Central memory CD8-positive, alpha-beta T cell (primary cell): Measurements from ENCODE around the gene SEL1L.
"Not testable (repeated sequence)": the region's sequence is repeated elsewhere in the genome, so short reads cannot be mapped to it uniquely, and the experiment has no call there.

Source experiments
- ATAC-seq: fragments of 150-1000 bp; cut with Tn5 transposase; replicated peaks from 2 replicates; pipeline ENCODE4 v1.10.0; 2022; ENCODE audit warnings: mild to moderate bottlenecking, moderate FRiP score, moderate number of reproducible peaks; ENCODE audit not compliant: poor library complexity, severe bottlenecking; ENCODE audit errors: extremely low read depth
- DNase-seq, 2 donors: peaks; one replicate each; pipeline ENCODE4 v3.0.0; 2021; ENCODE audit warnings: low spot score in 2 of 2
- H3K27ac Mint-ChIP-seq: one replicate; pipeline ENCODE4 v1.8.0; 2022; ENCODE audit warnings: low read depth, mild to moderate bottlenecking, moderate library complexity, mixed read lengths
- H3K27me3 Mint-ChIP-seq: one replicate; pipeline ENCODE4 v1.8.0; 2022; ENCODE audit warnings: mixed read lengths
- H3K36me3 Mint-ChIP-seq: one replicate; pipeline ENCODE4 v1.8.0; 2022; ENCODE audit warnings: mild to moderate bottlenecking, moderate library complexity, mixed read lengths; ENCODE audit not compliant: insufficient read depth
- H3K4me1 Mint-ChIP-seq: one replicate; pipeline ENCODE4 v1.8.0; 2022; ENCODE audit warnings: mixed read lengths
- H3K4me3 Mint-ChIP-seq: one replicate; pipeline ENCODE4 v1.8.0; 2022; ENCODE audit warnings: mild to moderate bottlenecking, moderate library complexity, mixed read lengths
- H3K9me3 Mint-ChIP-seq: one replicate; pipeline ENCODE4 v1.8.0; 2022; ENCODE audit warnings: mixed read lengths

SEL1L gene

GRCh38 chr14:81519200-81520011, 14.2 kb downstream of the SEL1L start:
- Mint-ChIP-seq H3K27me3 (no peaks in the 10 kb centered on the region), H3K9me3 (no peaks in the 10 kb centered on the region), H3K36me3 (peaks cover 42% of the 10 kb centered on the region), H3K4me1 (peaks cover 29% of the 10 kb centered on the region), H3K27ac (peak overlapping the region; percentile 80), H3K4me3 (peak overlapping the region; percentile 5)
- ATAC-seq, result peak; percentile 52
- DNase-seq, result no peak

- ATAC-seq (no peak), DNase-seq (no peak)
- H3K27me3 Mint-ChIP-seq, result no peaks in the 10 kb centered on the region
- peaks cover 26% of the 10 kb centered on the region for H3K4me1 Mint-ChIP-seq
- no peak overlapping the region for H3K27ac Mint-ChIP-seq
- peaks cover 31% of the 10 kb centered on the region for H3K36me3 Mint-ChIP-seq
- H3K9me3 Mint-ChIP-seq, result no peaks in the 10 kb centered on the region
- no peak overlapping the region for H3K4me3 Mint-ChIP-seq
Measured at GRCh38 chr14:81517798-81518398, 15.8 kb downstream of the SEL1L start.

- no peak overlapping the region for H3K27ac Mint-ChIP-seq
- no peak for DNase-seq
- H3K4me3 Mint-ChIP-seq, result no peak overlapping the region
- no peak for ATAC-seq
- no peaks in the 10 kb centered on the region for H3K9me3 Mint-ChIP-seq
- H3K27me3 Mint-ChIP-seq, result no peaks in the 10 kb centered on the region
- H3K4me1 Mint-ChIP-seq, result peaks cover 29% of the 10 kb centered on the region
- peaks cover 24% of the 10 kb centered on the region for H3K36me3 Mint-ChIP-seq
Measured at GRCh38 chr14:81516986-81517797, 16.5 kb downstream of the SEL1L start.

GRCh38 chr14:81515927-81516326, 17.7 kb downstream of the SEL1L start:
- Mint-ChIP-seq H3K36me3 (peaks cover 17% of the 10 kb centered on the region), H3K4me1 (peaks cover 42% of the 10 kb centered on the region)
- H3K4me3 Mint-ChIP-seq, H3K27me3 Mint-ChIP-seq, H3K27ac Mint-ChIP-seq, H3K9me3 Mint-ChIP-seq, ATAC-seq, DNase-seq: not testable (repeated sequence)

- Mint-ChIP-seq H3K36me3 (peaks cover 20% of the 10 kb centered on the region), H3K4me1 (peaks cover 42% of the 10 kb centered on the region)
- H3K4me3 Mint-ChIP-seq, H3K27me3 Mint-ChIP-seq, DNase-seq, H3K9me3 Mint-ChIP-seq, ATAC-seq, H3K27ac Mint-ChIP-seq: not testable (repeated sequence)
Measured at GRCh38 chr14:81512826-81513225, 20.8 kb downstream of the SEL1L start.

GRCh38 chr14:81511111-81511904, 22.3 kb downstream of the SEL1L start:
- Mint-ChIP-seq H3K4me1 (peaks cover 54% of the 10 kb centered on the region), H3K4me3 (no peak overlapping the region)
- no peak for ATAC-seq

GRCh38 chr14:81509838-81510452, 23.7 kb downstream of the SEL1L start:
- Mint-ChIP-seq H3K4me1 (peaks cover 51% of the 10 kb centered on the region), H3K36me3 (peaks cover 28% of the 10 kb centered on the region), H3K27ac (no peak overlapping the region)

More at GRCh38 chr14:81511111-81511904, 22.3 kb downstream of the SEL1L start:
- DNase-seq, result no peak
- no peaks in the 10 kb centered on the region for H3K9me3 Mint-ChIP-seq
- H3K36me3 Mint-ChIP-seq, result peaks cover 20% of the 10 kb centered on the region
- H3K27me3 Mint-ChIP-seq, result no peaks in the 10 kb centered on the region
- no peak overlapping the region for H3K27ac Mint-ChIP-seq

GRCh38 chr14:81509321-81509720, 24.3 kb downstream of the SEL1L start:
- Mint-ChIP-seq H3K4me1 (peaks cover 48% of the 10 kb centered on the region), H3K4me3 (no peak overlapping the region), H3K27ac (no peak overlapping the region), H3K36me3 (peaks cover 26% of the 10 kb centered on the region), H3K9me3 (no peaks in the 10 kb centered on the region), H3K27me3 (no peaks in the 10 kb centered on the region)
- no peak for DNase-seq
- ATAC-seq, result no peak

More at GRCh38 chr14:81509838-81510452, 23.7 kb downstream of the SEL1L start:
- H3K9me3 Mint-ChIP-seq, result no peaks in the 10 kb centered on the region
- no peak overlapping the region for H3K4me3 Mint-ChIP-seq
- DNase-seq, result no peak
- ATAC-seq, result no peak
- no peaks in the 10 kb centered on the region for H3K27me3 Mint-ChIP-seq

GRCh38 chr14:81506487-81506886, 27.2 kb downstream of the SEL1L start:
- H3K9me3 Mint-ChIP-seq, result no peaks in the 10 kb centered on the region
- ATAC-seq (no peak), DNase-seq (no peak)
- peaks cover 32% of the 10 kb centered on the region for H3K4me1 Mint-ChIP-seq
- no peak overlapping the region for H3K4me3 Mint-ChIP-seq
- H3K36me3 Mint-ChIP-seq, result peaks cover 50% of the 10 kb centered on the region
- H3K27ac Mint-ChIP-seq, result no peak overlapping the region
- H3K27me3 Mint-ChIP-seq, result no peaks in the 10 kb centered on the region

- Mint-ChIP-seq H3K4me3 (no peak overlapping the region), H3K36me3 (peaks cover 57% of the 10 kb centered on the region), H3K27me3 (no peaks in the 10 kb centered on the region), H3K9me3 (no peaks in the 10 kb centered on the region), H3K4me1 (peaks cover 26% of the 10 kb centered on the region), H3K27ac (no peak overlapping the region)
- DNase-seq (no peak), ATAC-seq (no peak)
Measured at GRCh38 chr14:81504864-81505263, 28.8 kb downstream of the SEL1L start.

- peak overlapping the region; percentile 86 for H3K27ac Mint-ChIP-seq
- peaks cover 10% of the 10 kb centered on the region for H3K4me1 Mint-ChIP-seq
- H3K27me3 Mint-ChIP-seq, result no peaks in the 10 kb centered on the region
- peaks cover 47% of the 10 kb centered on the region for H3K36me3 Mint-ChIP-seq
- ATAC-seq (no peak), DNase-seq (no peak)
- peak overlapping the region; percentile 32 for H3K4me3 Mint-ChIP-seq
- no peaks in the 10 kb centered on the region for H3K9me3 Mint-ChIP-seq
Measured at GRCh38 chr14:81485781-81486180, 47.9 kb downstream of the SEL1L start.
